Right atrium auricular region (tissue), 2 donors: ENCODE measurements around the gene MTA1. TPM values are rescaled to one million over a fixed set of nuclear protein-coding genes. Genes with fewer than 3 reads are reported as not detected.

ENCODE experiments used
- DNase-seq: peaks from one replicate; pipeline ENCODE4 v3.0.0-alpha.2; 2019; ENCODE audit warnings: low spot score
- H3K27ac ChIP-seq, 2 donors: fragments of 200-600 bp; sonication (generic); 1 replicate in 1 of 2; 2 replicates in 1 of 2; pipeline ENCODE4 v1.5.1; 2016 to 2019
- H3K27me3 ChIP-seq, 2 donors: fragments of 200-600 bp; sonication (generic); one replicate each; pipeline versions ENCODE4 v1.5.1 to v1.6.0; 2017 to 2019
- H3K36me3 ChIP-seq: fragments of 200-600 bp; sonication (generic); one replicate; pipeline ENCODE4 v1.5.1; 2016
- H3K4me1 ChIP-seq, 2 donors: fragments of 200-600 bp; sonication (generic); one replicate each; pipeline versions ENCODE4 v1.5.1 to v1.6.0; 2017 to 2019
- H3K4me3 ChIP-seq, 2 donors: fragments of 200-600 bp; sonication (generic); 1 replicate in 1 of 2; 2 replicates in 1 of 2; pipeline ENCODE4 v1.5.1; 2017 to 2019; ENCODE audit warnings: mild to moderate bottlenecking in 1 of 2, moderate library complexity in 1 of 2
- H3K9me3 ChIP-seq, 2 donors: fragments of 200-600 bp; sonication (generic); one replicate each; pipeline ENCODE4 v1.5.1; 2019
- CTCF ChIP-seq, 2 donors: fragments of 200-600 bp; sonication (generic); IDR thresholded peaks; one replicate each; pipeline ENCODE4 v1.5.1; 2019; ENCODE audit warnings: antibody characterized with exemption in 2 of 2
- total RNA-seq, 2 donors: library from RNA; depleted of rRNA; stranded (reverse); fragments of >200 nt; gene quantifications; one replicate each; pipeline ENCODE4 v1.1.0, GENCODE V29; 2016

The MTA1 gene
- total RNA-seq, 2 donors from 2014 or later = 51.9 to 61.7 TPM

DNA sequence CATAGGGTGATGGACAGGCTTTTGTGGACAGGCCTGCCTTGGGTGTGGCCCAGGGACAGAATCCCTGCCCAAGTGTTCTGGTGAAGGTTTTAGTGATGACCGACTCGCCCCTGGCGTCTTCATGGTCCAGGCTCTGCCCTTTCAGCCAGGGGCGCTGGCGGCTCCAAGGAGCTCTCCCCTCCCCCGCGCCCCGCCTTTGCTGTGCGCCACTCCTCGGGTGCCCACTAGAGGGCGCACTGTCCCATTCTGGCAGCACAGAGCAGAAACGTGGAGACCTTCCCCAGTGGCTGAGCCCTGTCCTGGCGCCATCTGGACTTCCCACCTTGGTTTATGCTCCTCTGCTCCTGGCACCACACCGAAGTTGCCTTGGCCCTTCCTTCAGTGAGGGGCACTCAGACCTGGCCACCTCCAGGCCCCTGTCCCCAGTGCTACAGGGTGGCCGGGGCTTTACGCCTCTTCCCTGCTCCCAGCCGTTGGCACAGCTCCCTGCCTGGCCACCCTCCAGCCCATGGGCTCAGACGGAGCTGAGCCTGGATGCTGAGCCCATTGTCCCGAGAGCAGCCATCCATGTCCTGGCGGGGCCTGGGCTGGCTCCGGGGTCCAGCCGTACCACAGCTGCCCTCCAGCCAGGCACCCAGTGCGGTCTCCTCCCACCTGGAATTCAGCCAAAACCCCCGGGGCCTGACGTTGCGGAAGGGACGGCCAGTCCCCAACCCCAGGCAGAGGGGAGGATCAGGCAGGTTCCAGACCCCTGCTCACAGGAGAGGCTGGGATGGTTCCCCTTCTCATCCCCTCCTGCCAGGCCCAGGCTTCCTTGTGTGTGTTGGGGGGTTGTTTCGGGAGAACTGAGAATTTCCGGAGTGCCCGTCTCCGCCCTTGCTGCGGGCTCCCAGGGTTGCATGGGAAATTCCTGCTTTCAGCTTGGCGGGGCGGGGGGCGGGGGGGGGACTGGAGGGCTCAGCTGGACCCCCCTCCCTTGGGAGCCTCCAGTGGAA, 61.5 kb downstream of the MTA1 start:
- H3K36me3 ChIP-seq = peaks cover 17% of the 10 kb centered on the region
- peak; percentile 95 for DNase-seq
- H3K4me1 ChIP-seq = peaks cover 0 to 97% of the 10 kb centered on the region in 2 donors
- no peaks in the 10 kb centered on the region for H3K9me3 ChIP-seq
- no peaks in the 10 kb centered on the region for H3K27me3 ChIP-seq
- H3K4me3 ChIP-seq = peak overlapping the region; percentile 28 to 43
- peak overlapping the region; percentile 95 to 98 for H3K27ac ChIP-seq
- peak; percentile 99 for TF ChIP-seq CTCF (IDR thresholded peaks at IDR 0.05)

- Histone ChIP-seq H3K4me1 (peaks cover 0 to 97% of the 10 kb centered on the region in 2 donors), H3K4me3 (peak overlapping the region; percentile 28 to 43), H3K27ac (peak overlapping the region; percentile 95 to 98), H3K36me3 (peaks cover 17% of the 10 kb centered on the region), H3K9me3 (no peaks in the 10 kb centered on the region), H3K27me3 (no peaks in the 10 kb centered on the region)
- DNase-seq = peak; percentile 99
- no peak for TF ChIP-seq CTCF (IDR thresholded peaks at IDR 0.05)
Observed at GRCh38 chr14:105481886-105482457, 62.3 kb downstream of the MTA1 start.

- Histone ChIP-seq H3K9me3 (no peaks in the 10 kb centered on the region), H3K36me3 (peaks cover 17% of the 10 kb centered on the region), H3K4me1 (peaks cover 0 to 99% of the 10 kb centered on the region in 2 donors), H3K27me3 (no peaks in the 10 kb centered on the region), H3K4me3 (peak overlapping the region in 1 of 2 donors; percentile 43), H3K27ac (peak overlapping the region; percentile 95 to 98)
- no peak for TF ChIP-seq CTCF (IDR thresholded peaks at IDR 0.05)
- DNase-seq = no peak
Observed at GRCh38 chr14:105482486-105483110, 63.0 kb downstream of the MTA1 start.

- no peak for TF ChIP-seq CTCF (IDR thresholded peaks at IDR 0.05)
- H3K36me3 ChIP-seq = peaks cover 12% of the 10 kb centered on the region
- H3K27ac ChIP-seq = peak overlapping the region; percentile 95 to 98
- no peak for DNase-seq
- H3K4me3 ChIP-seq = no peak overlapping the region
- H3K27me3 ChIP-seq = no peaks in the 10 kb centered on the region
- H3K9me3 ChIP-seq = no peaks in the 10 kb centered on the region
- H3K4me1 ChIP-seq = peaks cover 0 to 100% of the 10 kb centered on the region in 2 donors
Observed at GRCh38 chr14:105483300-105484068, 63.9 kb downstream of the MTA1 start.
